A673 (cell line): Measurements from ENCODE around the gene MFSD2B. TPM values are rescaled to one million over a fixed set of nuclear protein-coding genes. Genes with fewer than 3 reads are reported as not detected.

ENCODE experiments used
- BruUV-seq: library from RNA; stranded (reverse); fragments of 400-500 nt; replicated peaks from 2 replicates; lab custom pipeline; 2021; lab: Mats Ljungman, UMichigan
- CTCF ChIA-PET: fragments of 300-600 bp; sonication (Branson Sonifier 250); formaldehyde crosslinking; loops from one replicate; lab custom pipeline; 2022; ENCODE audit warnings: antibody characterized with exemption; lab: Charles Lee
- POLR2A ChIA-PET: fragments of 300-600 bp; sonication (Branson Sonifier 250); formaldehyde crosslinking; loops from one replicate; lab custom pipeline; 2022; ENCODE audit warnings: antibody characterized with exemption; ENCODE audit not compliant: low non-redundant PET; lab: Charles Lee
- DNase-seq: peaks from one replicate; pipeline ENCODE4 v3.0.0-alpha.2; 2015; ENCODE audit warnings: low spot score
- H3K27ac ChIP-seq: fragments of 200-600 bp; sonication (generic); 2 replicates; pipeline ENCODE4 v1.5.1; 2016; ENCODE audit warnings: mixed run types, low read depth, mild to moderate bottlenecking, mixed read lengths, antibody characterized with exemption, low read length; ENCODE audit not compliant: poor library complexity, severe bottlenecking
- H3K27me3 ChIP-seq: fragments of 200-600 bp; sonication (generic); replicated peaks from 2 replicates; pipeline ENCODE4 v1.6.1; 2017; ENCODE audit warnings: mixed run types, low read depth, mild to moderate bottlenecking, mixed read lengths, antibody characterized with exemption, low read length; ENCODE audit not compliant: insufficient read depth, poor library complexity
- H3K36me3 ChIP-seq: fragments of 200-600 bp; sonication (generic); 2 replicates; pipeline ENCODE4 v1.6.1; 2016; ENCODE audit warnings: mixed run types, mild to moderate bottlenecking, mixed read lengths, antibody characterized with exemption, low read length; ENCODE audit not compliant: insufficient read depth, poor library complexity, severe bottlenecking
- H3K4me1 ChIP-seq: fragments of 200-600 bp; sonication (generic); 2 replicates; pipeline ENCODE4 v1.6.1; 2017; ENCODE audit warnings: mixed run types, mild to moderate bottlenecking, mixed read lengths, antibody characterized with exemption, low read length; ENCODE audit not compliant: insufficient read depth, poor library complexity, severe bottlenecking
- H3K4me3 ChIP-seq: fragments of 200-600 bp; sonication (generic); 2 replicates; pipeline ENCODE4 v1.5.1; 2016; ENCODE audit warnings: low read depth, mixed run types, mild to moderate bottlenecking, mixed read lengths, low read length; ENCODE audit not compliant: poor library complexity, severe bottlenecking
- H3K9me3 ChIP-seq: fragments of 200-600 bp; sonication (generic); 2 replicates; pipeline ENCODE4 v1.6.1; 2016; ENCODE audit warnings: mixed run types, low read depth, mild to moderate bottlenecking, mixed read lengths, antibody characterized with exemption, low read length; ENCODE audit not compliant: poor library complexity, severe bottlenecking
- CTCF ChIP-seq: fragments of 300-800, 200-600 bp; sonication (generic); conservative IDR thresholded peaks from 2 replicates; pipeline ENCODE4 v1.5.1; 2017; ENCODE audit warnings: low read depth, mild to moderate bottlenecking, antibody characterized with exemption, low read length, moderate library complexity, mixed read lengths
- EZH2 ChIP-seq: fragments of 200-600 bp; sonication (generic); IDR thresholded peaks from 2 replicates; pipeline ENCODE4 v1.6.1; 2017; ENCODE audit warnings: borderline replicate concordance, low read depth, mild to moderate bottlenecking, mixed read lengths, antibody characterized with exemption, low read length; ENCODE audit not compliant: poor library complexity, severe bottlenecking
- intact Hi-C: fragments of 100-400 bp; cut with micrococcal nuclease; formaldehyde crosslinking; loops from one replicate; pipeline ENCODE4 v1.10.0; 2022; ENCODE audit not compliant: unreplicated experiment
- total RNA-seq: library from RNA; stranded (reverse); gene quantifications from 2 replicates; pipeline ENCODE4 v1.2.3, GENCODE V29; 2021

Gene MFSD2B
- total RNA-seq, 1 experiment from 2014 or later: not detected

- TF ChIP-seq CTCF (no peak), EZH2 (no peak)
- Histone ChIP-seq H3K4me3 (no peak overlapping the region), H3K9me3 (no peaks in the 10 kb centered on the region), H3K27me3 (no peaks in the 10 kb centered on the region), H3K4me1 (peaks cover 6% of the 10 kb centered on the region), H3K27ac (no peak overlapping the region), H3K36me3 (no peaks in the 10 kb centered on the region)
- CTCF ChIA-PET: no interaction called here
- POLR2A ChIA-PET: no interaction called here
- DNase-seq: no peak
- intact Hi-C loops: no loop called here
- no TSS peak for BruUV-seq
Observed at GRCh38 chr2:24054366-24055010, 44.6 kb downstream of the MFSD2B start.

- Histone ChIP-seq H3K27me3 (no peaks in the 10 kb centered on the region), H3K4me3 (no peak overlapping the region), H3K4me1 (peaks cover under 1% of the 10 kb centered on the region), H3K9me3 (no peaks in the 10 kb centered on the region), H3K27ac (no peak overlapping the region), H3K36me3 (no peaks in the 10 kb centered on the region)
- BruUV-seq: no TSS peak
- POLR2A ChIA-PET: no interaction called here
- CTCF ChIA-PET: no interaction called here
- TF ChIP-seq CTCF: no peak
- TF ChIP-seq EZH2: no peak
- intact Hi-C loops: no loop called here
- no peak for DNase-seq
Observed at GRCh38 chr2:24055750-24056149, 45.9 kb downstream of the MFSD2B start.

GRCh38 chr2:24058564-24059271, 48.8 kb downstream of the MFSD2B start:
- intact Hi-C loops: no loop called here
- no peak for TF ChIP-seq CTCF
- no peak for TF ChIP-seq EZH2
- no peak overlapping the region for H3K4me3 ChIP-seq
- H3K27ac ChIP-seq: no peak overlapping the region
- H3K9me3 ChIP-seq: no peaks in the 10 kb centered on the region
- H3K4me1 ChIP-seq: no peaks in the 10 kb centered on the region
- ChIA-PET POLR2A (no interaction called here), CTCF (no interaction called here)
- no peak for DNase-seq
- no peaks in the 10 kb centered on the region for H3K27me3 ChIP-seq
- no peaks in the 10 kb centered on the region for H3K36me3 ChIP-seq
- no TSS peak for BruUV-seq
